Measurements from ENCODE around the gene KRTDAP. TPM values are rescaled to one million over a fixed set of nuclear protein-coding genes. Genes with fewer than 3 reads are reported as not detected.

KRTDAP gene, protein sequence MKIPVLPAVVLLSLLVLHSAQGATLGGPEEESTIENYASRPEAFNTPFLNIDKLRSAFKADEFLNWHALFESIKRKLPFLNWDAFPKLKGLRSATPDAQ
- 1.4 TPM in 1 of 2 replicates, not detected in the other for total RNA-seq

- peaks cover 9% of the 10 kb centered on the region for H3K27me3 ChIP-seq (ENCODE audit: control insufficient read depth, insufficient read depth, low read length)
- FAIRE-seq = no peak
These were observed at the start of gene KRTDAP for GRCh38 chr19:35490364-35490763. Gene KRTDAP (minus strand): TSS chr19:35490464. CDS start chr19:35490442, 22 bp downstream.

DNA sequence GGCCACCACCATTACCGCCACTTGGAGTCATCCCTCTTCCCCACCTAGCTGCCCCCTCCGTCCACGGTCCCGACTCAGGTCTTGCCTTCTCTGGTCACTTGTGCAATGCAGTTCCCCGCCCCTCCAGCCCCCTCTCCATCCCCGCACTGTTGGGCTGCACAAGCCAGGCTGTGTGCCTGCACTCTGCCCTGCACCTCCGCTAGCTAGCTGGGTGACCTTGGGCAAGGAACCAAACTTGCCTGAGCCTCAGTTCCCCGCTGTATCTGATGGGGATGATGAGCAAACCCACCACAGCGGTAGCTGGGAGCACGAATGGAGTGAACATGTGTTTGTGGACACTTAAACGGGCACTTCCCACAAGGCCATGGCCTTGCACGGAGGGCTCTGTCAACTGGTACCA lies 49.6 kb upstream of the KRTDAP start:
- no peak for TF ChIP-seq CTCF (IDR thresholded peaks at IDR 0.05; ENCODE audit: insufficient read depth, low read length, severe bottlenecking)
- Histone ChIP-seq H3K4me3 (ENCODE audit: low read depth, low read length) (no peak overlapping the region), H3K36me3 (ENCODE audit: control insufficient read depth, insufficient read depth, low read length) (peaks cover 4% of the 10 kb centered on the region), H3K27me3 (ENCODE audit: control insufficient read depth, insufficient read depth, low read length) (no peaks in the 10 kb centered on the region)
- DNase-seq (ENCODE audit: low read depth) (no peak), FAIRE-seq (no peak)

More at GRCh38 chr19:35490364-35490763, at the start of gene KRTDAP:
- H3K36me3 ChIP-seq (ENCODE audit: control insufficient read depth, insufficient read depth, low read length) = no peaks in the 10 kb centered on the region
- H3K4me3 ChIP-seq (ENCODE audit: low read depth, low read length) = no peak within 1 kb of the TSS
- TF ChIP-seq CTCF (IDR thresholded peaks at IDR 0.05; ENCODE audit: insufficient read depth, low read length, severe bottlenecking) = no peak
- no peak for DNase-seq (ENCODE audit: low read depth)

DNA sequence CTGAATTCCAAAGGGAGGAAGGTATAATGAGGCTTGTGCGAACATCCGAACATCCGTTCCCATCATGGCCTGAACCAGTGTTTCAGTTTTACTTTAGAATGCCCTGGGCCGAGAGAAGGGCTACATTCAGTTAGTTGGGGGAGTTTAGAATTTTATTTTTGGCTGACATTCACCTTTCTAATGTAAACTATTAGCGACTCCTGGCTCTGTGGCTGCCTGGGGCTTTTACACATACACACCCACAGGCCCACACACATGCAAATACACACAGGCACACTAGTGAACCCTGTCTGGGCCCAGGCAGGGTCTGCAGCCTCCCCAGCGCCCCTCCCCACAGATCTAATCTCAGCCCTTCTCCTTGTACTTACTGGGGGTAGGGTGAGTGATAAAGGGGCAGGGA lies 49.0 kb upstream of the KRTDAP start:
- no peaks in the 10 kb centered on the region for H3K27me3 ChIP-seq (ENCODE audit: control insufficient read depth, insufficient read depth, low read length)
- FAIRE-seq (no peak), DNase-seq (ENCODE audit: low read depth) (no peak)
- TF ChIP-seq CTCF (IDR thresholded peaks at IDR 0.05; ENCODE audit: insufficient read depth, low read length, severe bottlenecking) = no peak
- H3K4me3 ChIP-seq (ENCODE audit: low read depth, low read length) = no peak overlapping the region
- H3K36me3 ChIP-seq (ENCODE audit: control insufficient read depth, insufficient read depth, low read length) = peaks cover 4% of the 10 kb centered on the region

DNA sequence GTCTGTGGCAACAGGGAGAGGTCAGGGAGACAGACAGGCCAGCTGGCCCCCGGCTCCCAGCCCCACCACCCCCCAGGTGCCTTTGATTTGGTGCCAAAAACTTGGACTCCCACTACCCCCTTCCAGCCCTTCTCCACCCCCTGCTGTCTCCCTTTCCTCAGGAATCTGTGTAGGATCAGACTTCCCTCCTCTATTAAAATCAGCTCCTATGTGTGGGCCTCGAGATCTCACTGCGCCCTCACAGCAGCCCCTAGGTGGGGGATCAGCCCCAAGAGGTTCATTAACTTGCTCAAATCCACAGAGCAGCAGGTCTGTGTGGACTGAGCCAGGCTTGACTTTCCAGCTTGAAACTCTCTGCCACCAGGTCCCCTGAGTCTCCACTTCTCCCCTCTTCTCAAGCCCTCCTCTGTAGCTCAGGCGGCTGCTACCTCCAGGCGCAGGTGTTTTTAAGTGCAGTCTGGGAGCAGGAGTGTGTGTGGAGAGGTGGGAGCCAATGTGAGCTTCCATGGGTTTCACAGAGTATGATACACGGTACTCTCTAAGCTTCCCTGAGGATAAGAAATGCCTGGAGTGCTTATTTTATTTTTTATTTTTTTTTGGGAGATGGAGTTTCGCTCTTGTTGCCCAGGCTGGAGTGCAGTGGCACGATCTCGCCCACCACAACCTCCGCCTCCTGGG lies 44.7 kb upstream of the KRTDAP start:
- no peak for TF ChIP-seq CTCF (IDR thresholded peaks at IDR 0.05; ENCODE audit: insufficient read depth, low read length, severe bottlenecking)

DNA sequence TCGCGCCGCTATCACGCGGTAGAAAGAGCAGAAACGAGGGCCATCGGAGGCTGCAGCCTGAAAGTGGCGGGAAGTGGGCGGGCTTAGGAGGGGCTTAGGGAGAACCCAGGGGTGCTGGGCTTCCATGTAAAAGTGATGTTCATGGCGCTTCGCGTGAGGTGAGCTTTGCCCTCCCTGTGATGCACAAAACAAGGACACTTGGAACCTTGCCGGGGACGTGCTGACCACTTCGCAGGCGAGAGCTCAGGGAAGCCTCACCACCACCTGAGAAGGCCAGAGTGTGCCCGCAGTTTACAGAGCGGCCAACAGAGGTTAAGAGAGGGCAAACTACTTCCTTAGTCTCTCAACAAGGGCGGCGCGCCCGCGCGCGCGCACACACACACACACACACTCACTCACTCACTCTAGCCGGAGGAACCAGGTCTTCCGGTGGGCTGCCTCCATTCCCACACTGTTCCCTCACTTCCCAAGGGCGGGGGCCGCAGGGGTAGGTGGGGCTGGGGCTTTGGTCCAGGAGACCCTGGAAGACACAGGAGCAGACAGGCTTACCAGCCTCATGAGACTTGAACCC lies 43.6 kb upstream of the KRTDAP start:
- DNase-seq (ENCODE audit: low read depth) = no peak
- no peak for FAIRE-seq
- H3K4me3 ChIP-seq (ENCODE audit: low read depth, low read length) = no peak overlapping the region
- TF ChIP-seq CTCF (IDR thresholded peaks at IDR 0.05; ENCODE audit: insufficient read depth, low read length, severe bottlenecking) = no peak
- peaks cover 5% of the 10 kb centered on the region for H3K27me3 ChIP-seq (ENCODE audit: control insufficient read depth, insufficient read depth, low read length)
- no peaks in the 10 kb centered on the region for H3K36me3 ChIP-seq (ENCODE audit: control insufficient read depth, insufficient read depth, low read length)

More for the DNA sequence above, 44.7 kb upstream of the KRTDAP start:
- Histone ChIP-seq H3K27me3 (ENCODE audit: control insufficient read depth, insufficient read depth, low read length) (peaks cover 5% of the 10 kb centered on the region), H3K4me3 (ENCODE audit: low read depth, low read length) (no peak overlapping the region), H3K36me3 (ENCODE audit: control insufficient read depth, insufficient read depth, low read length) (no peaks in the 10 kb centered on the region)
- FAIRE-seq (no peak), DNase-seq (ENCODE audit: low read depth) (no peak)
